GM20000 (cell line): Measurements from ENCODE around the gene CHRNA3.
"Not testable (repeated sequence)": the region's sequence is repeated elsewhere in the genome, so short reads cannot be mapped to it uniquely, and the experiment has no call there.

Experiments
- DNase-seq: peaks from one replicate; pipeline ENCODE4 v3.0.0; 2012; ENCODE audit warnings: low spot score
- TF ChIP-seq, protein P1 (sequence below): IDR thresholded peaks from 2 replicates; pipeline ENCODE4 v1.5.1; 2012; ENCODE audit warnings: mild to moderate bottlenecking, control low read depth; ENCODE audit errors: extremely low read depth, missing control alignments

CHRNA3 gene

DNA sequence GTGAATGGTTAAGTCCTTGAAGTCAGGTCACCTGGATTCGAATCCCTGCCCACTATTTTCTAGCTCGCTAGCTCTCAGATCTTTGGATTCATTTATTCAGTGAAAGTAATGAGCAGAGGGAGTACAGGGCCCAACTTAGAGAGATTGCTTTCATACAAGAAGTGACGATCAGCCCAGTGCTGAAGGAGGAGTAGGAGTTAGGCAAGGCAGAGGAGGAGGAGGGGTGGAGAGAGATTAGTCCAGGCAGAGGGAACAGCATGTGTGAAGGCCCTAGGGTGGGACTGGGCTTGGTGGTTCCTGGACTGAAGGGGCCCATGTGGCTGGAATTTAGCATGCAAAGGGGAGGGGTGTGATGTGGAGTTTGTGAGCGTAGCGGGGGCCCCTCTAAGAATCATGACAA is 59.3 kb downstream of the CHRNA3 start:
- DNase-seq: no peak
- TF ChIP-seq, protein P1, sequence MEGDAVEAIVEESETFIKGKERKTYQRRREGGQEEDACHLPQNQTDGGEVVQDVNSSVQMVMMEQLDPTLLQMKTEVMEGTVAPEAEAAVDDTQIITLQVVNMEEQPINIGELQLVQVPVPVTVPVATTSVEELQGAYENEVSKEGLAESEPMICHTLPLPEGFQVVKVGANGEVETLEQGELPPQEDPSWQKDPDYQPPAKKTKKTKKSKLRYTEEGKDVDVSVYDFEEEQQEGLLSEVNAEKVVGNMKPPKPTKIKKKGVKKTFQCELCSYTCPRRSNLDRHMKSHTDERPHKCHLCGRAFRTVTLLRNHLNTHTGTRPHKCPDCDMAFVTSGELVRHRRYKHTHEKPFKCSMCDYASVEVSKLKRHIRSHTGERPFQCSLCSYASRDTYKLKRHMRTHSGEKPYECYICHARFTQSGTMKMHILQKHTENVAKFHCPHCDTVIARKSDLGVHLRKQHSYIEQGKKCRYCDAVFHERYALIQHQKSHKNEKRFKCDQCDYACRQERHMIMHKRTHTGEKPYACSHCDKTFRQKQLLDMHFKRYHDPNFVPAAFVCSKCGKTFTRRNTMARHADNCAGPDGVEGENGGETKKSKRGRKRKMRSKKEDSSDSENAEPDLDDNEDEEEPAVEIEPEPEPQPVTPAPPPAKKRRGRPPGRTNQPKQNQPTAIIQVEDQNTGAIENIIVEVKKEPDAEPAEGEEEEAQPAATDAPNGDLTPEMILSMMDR: no peak

DNA sequence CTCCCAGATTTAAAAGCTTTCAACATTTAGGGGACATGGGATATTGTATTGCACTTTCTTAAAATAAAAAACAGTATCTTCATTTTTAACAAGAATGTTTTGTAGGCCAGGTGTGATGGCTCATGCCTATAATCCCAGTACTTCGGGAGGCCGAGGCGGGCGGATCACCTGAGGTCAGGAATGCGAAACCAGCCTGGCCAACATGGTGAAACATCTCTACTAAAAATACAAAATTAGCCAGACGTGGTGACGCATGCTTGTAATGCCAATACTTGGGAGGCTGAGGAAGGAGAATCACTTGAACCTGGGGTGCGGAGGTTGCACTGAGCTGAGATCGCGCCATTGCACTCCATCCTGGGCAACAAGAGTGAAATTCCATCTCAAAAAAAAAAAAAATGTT is 60.6 kb downstream of the CHRNA3 start:
- not testable (repeated sequence) for DNase-seq

DNA sequence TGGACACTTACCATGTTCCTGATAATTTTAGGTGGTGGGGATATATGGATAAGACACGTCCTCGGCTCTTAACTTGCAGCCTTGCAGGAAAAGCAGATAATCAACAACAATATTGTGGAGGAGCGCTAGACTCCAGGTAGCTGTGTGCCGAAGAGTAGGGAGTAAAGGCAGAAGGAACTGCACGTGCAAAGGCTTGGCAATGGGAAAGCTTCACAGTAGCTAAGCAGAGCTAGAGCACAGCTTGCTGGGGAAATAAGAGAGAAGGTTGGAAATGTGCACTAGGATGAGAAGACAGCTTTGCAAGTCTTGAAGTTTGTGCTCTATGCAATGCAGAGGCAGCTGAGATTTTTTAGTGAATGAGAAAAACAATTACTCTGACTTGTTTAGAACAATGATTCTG is 68.2 kb downstream of the CHRNA3 start:
- DNase-seq: no peak
- TF ChIP-seq, protein P1: no peak

DNA sequence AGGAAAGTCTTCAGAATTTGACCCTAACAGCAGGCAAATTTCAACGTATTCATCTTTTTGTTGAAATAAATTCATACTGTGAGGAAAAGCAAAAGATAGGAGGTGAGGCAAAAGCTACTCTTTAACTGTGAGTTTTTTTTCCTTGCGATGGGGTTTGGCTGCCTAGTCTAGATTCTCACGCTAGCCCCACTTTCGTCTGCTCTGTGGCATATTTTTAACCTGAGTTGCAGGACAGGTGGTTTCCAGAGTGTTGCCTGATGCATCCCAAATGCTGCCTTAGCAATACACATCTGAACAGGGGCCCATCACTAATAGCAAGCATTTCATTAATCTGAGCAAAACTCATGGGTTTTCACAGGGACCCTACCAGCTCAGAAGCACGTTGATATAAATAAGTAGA is 68.9 kb downstream of the CHRNA3 start:
- TF ChIP-seq, protein P1: no peak

DNA sequence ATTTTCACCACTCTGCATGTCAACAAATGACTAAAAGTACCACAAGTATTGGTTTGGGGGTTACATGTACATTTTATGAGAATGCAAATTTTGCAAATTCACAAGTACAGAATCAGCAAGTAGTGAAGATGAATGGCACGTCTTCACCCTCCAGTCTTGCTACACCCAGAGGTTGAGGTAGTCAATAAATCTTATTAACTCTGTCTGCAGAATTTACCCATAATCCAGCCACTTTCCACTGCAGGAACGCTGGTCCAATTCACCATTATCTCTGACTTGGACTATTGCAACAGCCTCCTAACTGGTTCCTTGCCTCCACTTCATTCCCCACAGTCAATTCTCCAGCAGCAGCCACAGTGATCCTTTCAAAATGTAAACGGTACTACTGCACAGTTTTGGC is 70.0 kb downstream of the CHRNA3 start:
- no peak for DNase-seq
- TF ChIP-seq, protein P1: no peak

More for the DNA sequence above, 68.9 kb downstream of the CHRNA3 start:
- no peak for DNase-seq

DNA sequence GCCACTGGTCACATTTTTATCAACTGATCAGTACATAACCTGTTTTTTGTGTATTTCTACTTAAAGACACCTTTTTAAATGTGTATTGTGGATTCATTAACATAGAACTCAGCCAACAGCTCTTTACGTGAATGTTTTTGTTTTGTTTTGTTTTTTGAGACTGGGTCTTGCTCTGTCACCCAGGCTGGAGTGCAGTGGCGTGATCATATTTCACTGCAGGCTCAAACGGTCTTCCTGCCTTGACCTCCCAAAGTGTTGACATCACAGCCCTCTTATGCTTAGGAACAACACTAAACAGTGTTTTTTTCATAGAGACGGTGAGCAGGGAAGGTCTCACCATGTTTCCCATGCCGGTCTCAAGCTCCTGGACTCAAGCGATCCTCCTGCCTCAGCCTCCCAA is 70.6 kb downstream of the CHRNA3 start:
- TF ChIP-seq, protein P1: no peak

More for the DNA sequence above, 70.6 kb downstream of the CHRNA3 start:
- DNase-seq: no peak
